Left ventricle myocardium superior (tissue), 1 donor: Measurements from ENCODE around the gene COL24A1. TPM values are rescaled to one million over a fixed set of nuclear protein-coding genes. Genes with fewer than 3 reads are reported as not detected.
"Not testable (repeated sequence)": the region's sequence is repeated elsewhere in the genome, so short reads cannot be mapped to it uniquely, and the experiment has no call there.

Experiments
- ATAC-seq: fragments of 200-7000 bp; cut with Tn5 transposase; one replicate; pipeline ENCODE4 v1.9.1; 2020; ENCODE audit warnings: mild to moderate bottlenecking, moderate library complexity
- DNase-seq: peaks from one replicate; pipeline ENCODE4 v3.0.0-alpha.2; 2020
- intact Hi-C: fragments of 100-400 bp; cut with micrococcal nuclease; formaldehyde crosslinking; loops from one replicate; pipeline ENCODE4 v1.11.0; 2022
- total RNA-seq: library from RNA; stranded (reverse); fragmentation: NEBNext Ultra II Directional; extraction: Animal tissue kit (Norgen Biotek cat#: 25700); gene quantifications from one replicate; pipeline ENCODE4 v1.2.1, GENCODE V29; 2021
- donor health status: DM: no; HTN: yes; CAD: no; lungs with severe emphysema.

The COL24A1 gene
- total RNA-seq, 1 donor from 2014 or later: 0.82 TPM

DNA sequence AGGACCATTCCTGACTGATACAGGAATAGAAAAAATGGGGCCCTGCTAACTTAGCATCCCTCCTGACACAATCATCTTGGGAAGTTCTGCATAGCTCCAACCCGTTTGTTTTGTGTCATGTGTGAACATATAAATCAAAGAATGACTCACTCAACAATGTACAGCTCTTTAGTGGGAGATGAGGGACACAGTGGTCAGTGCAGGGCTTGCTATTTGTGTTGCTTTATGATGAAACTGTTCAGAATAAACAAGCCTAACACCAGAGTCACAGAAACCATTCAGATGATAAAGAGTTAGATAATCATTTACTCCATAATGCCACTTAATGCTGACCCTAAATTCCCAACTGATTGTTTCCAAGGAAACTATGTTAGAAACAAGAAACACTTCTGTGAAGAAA is 294.1 kb downstream of the COL24A1 start:
- DNase-seq (no peak), ATAC-seq (no peak)
- intact Hi-C loops: no loop called here

DNA sequence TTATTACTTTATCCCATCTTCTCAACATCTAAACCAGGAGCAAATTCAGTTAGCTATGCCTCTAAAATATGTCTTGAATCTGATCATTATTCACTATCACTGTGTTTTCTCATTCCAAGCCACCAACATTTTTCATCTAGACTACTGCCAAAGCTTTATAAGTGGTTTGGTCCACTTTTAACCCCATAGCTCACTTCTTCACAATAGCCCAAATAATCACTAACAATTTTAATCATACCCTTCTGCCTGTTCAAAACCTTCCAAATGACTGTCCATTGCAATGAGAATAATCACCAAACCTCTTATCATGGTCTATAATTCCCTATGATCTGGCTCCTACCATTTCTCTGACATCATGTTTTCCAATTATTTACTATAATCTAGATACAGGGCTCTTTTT is 298.6 kb downstream of the COL24A1 start:
- DNase-seq: no peak
- intact Hi-C loops: no loop called here
- no peak for ATAC-seq

DNA sequence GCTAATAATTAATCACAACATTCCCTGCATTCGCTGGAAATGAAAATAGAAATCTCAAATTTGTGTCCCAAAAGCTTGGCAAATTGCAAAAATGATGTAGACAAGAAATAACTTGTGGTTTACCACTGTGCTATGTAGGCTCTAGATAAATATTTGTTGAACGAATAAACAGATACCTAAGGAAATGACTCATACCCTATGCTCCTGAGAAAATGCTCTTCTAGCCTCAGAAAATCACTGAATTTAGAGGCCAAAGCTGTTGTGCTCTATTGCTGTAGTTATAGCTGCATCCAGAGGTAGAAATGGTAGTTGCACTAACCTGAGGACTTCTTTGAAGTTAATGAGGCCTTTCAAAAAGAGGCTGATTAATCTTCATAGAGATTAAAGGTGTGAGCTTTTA is 306.3 kb downstream of the COL24A1 start:
- no peak for DNase-seq
- no peak for ATAC-seq
- intact Hi-C loops: no loop called here

DNA sequence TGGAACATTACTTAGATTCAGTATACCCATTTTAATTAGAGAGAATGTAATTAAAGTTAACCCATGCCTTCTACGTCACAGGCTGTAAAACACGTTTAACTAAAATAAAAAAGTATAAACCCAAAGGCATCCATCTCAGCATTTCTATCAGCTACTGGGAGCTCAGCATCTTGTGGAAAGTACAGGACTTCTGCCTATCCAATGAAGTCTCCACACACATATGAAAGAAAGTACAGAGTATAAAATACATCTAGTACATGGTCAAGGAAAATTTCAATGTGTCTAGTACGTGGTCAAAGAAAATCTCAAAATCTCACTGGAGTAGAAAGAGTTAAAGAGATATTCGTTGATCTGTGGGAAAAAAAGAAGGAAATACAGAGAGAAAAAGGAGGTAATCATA is 306.9 kb downstream of the COL24A1 start:
- intact Hi-C loops: no loop called here
- DNase-seq (no peak), ATAC-seq (no peak)

DNA sequence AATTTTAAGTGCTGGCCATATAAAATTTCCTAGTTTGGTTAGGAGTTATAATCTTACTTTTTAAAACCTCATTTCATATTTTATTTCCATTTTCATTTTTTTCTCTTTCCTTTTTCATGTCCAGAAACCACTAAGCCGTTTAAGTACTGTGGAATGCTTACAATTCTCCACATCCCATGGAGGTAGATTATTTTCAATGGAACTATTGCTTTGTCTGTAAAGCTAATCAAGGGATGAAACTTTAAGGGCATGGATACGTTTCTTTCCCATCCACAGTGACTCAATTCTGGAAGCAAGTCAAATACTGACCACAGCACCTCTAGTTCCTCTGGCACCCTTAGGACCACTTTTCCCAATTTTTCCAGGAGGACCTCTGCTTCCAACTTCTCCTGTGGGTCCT is 309.2 kb downstream of the COL24A1 start:
- no peak for ATAC-seq
- intact Hi-C loops: no loop called here
- no peak for DNase-seq

DNA sequence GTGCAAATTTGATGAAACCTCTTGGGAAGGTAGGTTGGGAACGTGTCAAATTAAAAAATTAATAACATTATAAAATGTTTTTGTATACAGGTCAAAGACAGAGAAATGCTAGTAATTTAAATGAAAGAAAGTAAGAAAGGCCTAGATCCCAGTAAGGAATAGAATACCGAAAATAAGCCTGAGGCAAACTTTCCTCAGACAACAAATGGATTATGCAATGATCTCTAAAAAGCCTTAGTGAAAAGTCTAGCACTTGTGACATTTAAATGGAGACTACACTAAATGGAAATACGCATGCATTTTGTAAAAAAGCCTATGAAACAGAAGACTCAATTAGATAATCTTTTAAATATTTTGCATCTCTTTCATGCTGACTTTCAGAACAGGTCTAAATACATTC is 309.9 kb downstream of the COL24A1 start:
- ATAC-seq (no peak), DNase-seq (no peak)
- intact Hi-C loops: no loop called here

DNA sequence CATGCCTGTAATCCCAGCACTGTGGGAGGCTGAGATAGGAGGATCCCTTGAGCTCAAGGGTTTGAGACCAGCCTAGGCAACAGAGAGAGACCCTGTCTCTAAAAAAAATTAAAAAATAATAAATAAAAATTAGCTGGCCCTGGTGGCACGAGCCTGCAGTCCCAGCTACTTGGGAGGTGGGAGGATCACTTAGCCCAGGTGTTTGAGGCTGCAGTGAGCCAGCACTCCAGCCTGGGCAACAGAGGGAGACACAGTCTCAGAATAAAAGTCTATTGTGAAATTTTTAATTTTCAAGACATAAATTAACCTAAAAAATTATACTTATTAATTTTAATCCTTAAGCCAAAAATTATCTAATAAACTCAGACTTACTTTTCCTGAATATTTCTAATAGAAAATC is 317.1 kb downstream of the COL24A1 start:
- ATAC-seq (no peak), DNase-seq (no peak)
- intact Hi-C loops: no loop called here

DNA sequence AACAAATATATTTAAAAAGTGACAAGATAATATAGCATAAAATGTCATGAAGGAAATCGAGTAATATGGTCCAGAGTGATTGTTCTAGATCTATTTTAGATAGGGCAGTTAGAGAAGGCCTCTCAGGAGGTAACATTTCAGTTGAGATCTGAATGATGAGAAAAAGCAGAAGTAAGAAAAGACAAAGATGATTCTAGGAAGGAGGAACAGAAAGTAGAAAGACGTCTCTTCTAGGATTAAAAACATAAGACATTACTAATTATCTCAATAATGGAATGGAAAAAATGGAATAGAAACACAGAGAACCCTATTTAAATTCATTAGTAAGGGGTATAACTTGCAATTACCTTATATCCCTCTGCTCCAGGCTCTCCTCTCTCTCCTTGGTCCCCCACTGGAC is 318.3 kb downstream of the COL24A1 start:
- intact Hi-C loops: no loop called here
- DNase-seq (no peak), ATAC-seq (no peak)

DNA sequence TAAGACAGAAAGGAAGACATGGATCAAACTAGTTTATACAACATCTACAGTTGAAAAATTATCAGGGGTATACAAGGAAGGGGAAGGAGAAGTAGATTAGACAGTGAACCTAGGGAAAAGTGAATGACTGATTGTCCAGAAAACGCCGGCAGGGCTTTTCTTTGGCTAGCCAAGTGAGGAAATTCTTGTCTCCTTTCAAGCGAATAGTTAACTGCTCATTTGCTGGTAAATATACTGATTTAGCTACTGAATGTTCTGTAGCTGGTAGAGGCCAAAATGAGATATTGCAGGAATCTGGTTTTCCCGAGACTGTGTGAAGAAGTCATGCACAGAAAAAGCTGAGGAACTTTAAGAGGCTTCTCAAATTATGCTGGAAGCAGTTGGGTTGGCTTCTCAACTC is 319.8 kb downstream of the COL24A1 start:
- DNase-seq (no peak), ATAC-seq (no peak)
- intact Hi-C loops: no loop called here

DNA sequence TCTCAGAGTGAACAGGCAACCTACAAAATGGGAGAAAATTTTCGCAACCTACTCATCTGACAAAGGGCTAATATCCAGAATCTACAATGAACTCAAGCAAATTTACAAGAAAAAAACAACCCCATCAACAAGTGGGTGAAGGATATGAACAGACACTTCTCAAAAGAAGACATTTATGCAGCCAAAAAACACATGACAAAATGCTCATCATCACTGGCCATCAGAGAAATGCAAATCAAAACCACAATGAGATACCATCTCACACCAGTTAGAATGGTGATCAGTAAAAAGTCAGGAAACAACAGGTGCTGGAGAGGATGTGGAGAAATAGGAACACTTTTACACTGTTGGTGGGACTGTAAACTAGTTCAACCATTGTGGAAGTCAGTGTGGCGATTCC is 323.4 kb downstream of the COL24A1 start:
- not testable (repeated sequence) for ATAC-seq

DNA sequence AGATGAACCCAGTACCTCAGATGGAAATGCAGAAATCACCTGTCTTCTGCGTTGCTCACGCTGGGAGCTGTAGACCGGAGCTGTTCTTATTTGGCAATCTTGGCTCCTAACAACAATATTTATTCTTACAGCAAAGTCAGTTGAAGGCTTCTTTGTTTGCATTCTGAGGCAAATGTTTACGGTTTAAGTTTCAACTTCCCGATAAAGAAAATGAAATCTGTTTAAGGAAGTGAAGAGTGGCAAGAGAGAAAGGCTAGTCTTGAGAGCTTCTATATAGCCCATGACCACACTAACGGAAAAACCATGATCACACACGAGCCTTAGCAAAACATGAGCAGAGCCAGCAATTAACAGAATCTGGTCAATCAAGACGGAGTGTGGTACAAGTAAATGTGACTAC is 325.7 kb downstream of the COL24A1 start:
- DNase-seq (no peak), ATAC-seq (no peak)
- intact Hi-C loops: no loop called here

More for the DNA sequence above, 323.4 kb downstream of the COL24A1 start:
- intact Hi-C loops, DNase-seq: not testable (repeated sequence)

DNA sequence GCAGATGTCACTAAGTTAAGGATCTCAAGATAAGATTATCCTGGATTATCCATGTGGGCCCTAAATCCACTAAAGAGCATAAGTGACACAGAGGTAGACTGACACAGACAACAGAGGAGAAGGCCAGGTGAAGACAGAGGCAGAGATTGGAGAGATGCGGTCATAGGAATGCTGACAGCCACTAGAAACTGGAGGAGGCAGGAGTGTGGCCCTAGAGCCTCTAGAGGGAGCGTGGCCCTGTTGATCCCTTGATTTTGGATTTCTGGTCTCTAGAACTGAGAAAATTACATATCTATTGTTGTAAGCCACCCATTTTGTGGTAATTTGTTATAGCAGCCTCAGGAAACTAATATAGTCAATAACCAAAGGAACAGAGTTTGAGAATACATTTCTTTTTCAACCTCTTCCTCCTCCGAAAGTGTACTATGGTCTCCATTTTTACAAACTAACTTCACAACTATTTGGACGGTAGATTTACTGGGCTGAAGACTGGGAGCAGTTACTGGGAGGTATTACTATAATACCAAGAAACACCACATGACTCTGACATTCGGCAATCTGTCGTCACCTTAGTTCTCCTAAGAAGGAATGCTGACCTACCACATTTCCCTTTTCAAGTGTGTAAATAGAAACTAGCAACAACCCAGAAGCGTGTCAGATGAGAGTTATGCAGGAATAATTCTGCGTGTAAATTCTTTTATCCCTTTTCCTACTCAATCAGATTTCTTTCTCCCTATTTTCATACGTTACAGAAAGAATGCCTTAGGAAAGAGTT is 332.3 kb downstream of the COL24A1 start:
- ATAC-seq (no peak), DNase-seq (no peak)
- intact Hi-C loops: no loop called here

DNA sequence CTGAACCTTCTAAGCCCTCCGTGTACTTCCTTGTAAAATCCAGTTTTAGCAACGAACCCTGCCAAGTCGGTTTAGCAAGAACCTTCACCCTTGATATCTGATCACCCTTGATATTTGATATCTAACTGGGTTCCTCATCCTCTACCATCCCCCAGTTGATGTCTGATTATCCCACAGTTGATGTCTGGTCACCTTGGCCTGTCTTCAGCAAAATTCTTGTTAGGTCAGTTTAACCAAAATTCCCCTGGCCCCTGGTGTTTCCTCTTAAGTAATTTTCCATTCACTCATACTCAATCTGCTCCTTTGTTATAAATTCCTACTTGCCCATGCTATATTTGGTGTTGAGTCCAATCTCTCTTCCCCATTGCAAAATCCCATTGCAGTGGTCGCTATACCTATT is 333.9 kb downstream of the COL24A1 start:
- ATAC-seq (no peak), DNase-seq (no peak)
- intact Hi-C loops: no loop called here

DNA sequence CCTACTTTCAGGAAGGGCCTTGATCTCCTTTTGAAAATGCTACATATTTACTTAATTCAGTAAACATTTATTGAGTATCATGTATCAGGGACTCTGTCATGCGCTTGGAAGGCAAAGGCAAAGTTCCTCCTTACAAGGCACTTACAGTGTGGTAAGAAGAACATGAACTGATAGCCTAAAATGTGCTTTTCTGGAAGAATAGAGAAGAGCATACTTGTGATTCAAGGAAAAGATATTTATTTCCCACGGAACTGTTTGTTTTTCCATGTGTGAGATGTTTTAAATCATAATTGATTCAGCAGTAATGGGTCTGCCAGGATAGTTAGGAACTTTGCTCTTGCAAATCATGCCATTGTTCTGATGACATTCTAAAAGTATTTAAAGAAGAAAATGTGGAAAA is 338.2 kb downstream of the COL24A1 start:
- DNase-seq (no peak), ATAC-seq (no peak)
- intact Hi-C loops: no loop called here

DNA sequence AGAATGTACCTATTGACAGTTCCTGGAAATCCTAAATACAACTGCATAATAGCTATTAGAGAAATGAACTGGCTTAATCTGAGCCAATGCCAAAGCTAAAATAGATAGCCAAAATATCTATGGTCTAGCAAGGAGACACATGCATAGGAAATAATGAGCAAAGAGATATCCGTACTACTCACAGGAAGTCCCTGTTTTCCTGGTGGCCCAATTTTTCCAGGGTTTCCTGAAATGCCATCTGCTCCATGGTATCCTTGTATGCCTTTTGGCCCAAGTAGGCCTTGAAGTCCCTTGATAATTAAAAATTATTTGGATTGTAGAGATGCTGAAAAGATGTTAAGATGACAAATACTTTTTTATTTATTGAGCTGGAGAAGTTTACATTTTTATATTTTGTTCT is 340.0 kb downstream of the COL24A1 start:
- no peak for DNase-seq
- ATAC-seq: no peak
- intact Hi-C loops: no loop called here

DNA sequence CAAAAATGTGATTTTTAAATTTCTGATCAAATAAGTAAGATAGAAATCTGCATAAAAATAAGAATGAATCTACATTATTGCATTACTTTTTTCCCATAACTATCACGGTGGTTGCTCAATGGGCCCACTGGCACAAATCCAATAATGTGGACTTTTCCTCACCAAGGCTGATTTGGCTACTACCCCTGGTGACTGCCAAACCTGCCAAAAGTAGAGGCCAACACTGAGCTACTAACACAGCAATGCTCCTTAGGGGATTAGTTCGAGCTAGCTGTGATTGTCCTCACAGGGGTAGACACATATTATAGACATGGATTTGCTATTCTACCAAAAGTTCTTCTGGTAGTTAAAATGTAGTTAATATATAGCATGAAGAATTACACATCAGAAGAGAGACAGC is 340.7 kb downstream of the COL24A1 start:
- DNase-seq (peak; percentile 31), ATAC-seq (peak; percentile 63)
- intact Hi-C loops: no loop called here

DNA sequence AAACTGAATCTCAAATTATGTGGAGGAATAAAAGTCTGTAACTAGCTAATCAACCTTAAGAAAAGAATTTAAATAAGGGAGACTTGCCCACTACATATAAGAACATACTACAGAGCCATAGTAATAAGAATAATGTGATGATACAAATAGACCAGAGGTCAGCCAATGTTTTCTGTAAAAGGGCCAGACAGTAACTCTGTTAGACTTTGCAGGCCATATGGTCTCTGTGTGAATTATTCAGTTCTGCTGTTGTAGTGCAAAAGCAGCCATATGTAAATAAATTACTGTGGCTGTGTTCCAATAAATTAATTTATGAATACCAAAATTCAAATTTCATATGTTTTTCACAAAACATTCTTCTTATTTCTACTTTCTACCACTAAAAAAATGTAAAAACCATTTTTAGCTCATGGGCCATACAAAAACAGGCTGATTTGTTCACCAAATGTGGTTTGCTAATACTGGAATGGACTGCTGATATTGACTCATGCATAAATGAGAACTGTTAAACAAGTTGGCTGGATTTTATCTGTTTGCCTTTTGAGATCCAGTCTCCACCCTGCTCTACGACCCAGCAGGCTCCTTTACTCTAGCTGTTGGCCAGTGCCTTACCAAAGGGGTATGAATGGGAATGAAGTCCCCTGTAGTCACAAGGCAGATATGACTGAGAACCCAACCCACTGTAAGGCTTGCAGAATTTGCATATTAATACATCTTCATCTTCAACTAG is 350.2 kb downstream of the COL24A1 start:
- intact Hi-C loops: no loop called here
- no peak for ATAC-seq
- no peak for DNase-seq

DNA sequence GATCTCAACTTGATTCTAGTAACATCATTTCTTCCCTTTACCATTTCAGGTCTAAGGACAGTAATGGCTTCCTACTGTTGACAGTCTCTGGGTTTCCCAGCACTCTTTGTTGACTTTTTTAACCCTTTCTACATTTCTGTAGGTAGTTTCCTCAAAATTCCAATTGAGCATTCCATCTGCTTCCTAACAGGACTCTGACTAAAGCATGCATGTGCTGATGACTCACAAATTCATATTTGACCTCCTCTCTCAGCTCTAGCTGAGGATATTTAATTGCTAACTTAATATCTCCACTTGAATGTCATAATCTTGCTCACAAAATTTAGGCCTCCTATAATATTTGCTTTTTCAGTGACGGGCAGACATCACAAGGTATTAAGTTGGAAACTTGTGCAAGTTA is 355.1 kb downstream of the COL24A1 start:
- no peak for DNase-seq
- intact Hi-C loops: no loop called here
- ATAC-seq: no peak

DNA sequence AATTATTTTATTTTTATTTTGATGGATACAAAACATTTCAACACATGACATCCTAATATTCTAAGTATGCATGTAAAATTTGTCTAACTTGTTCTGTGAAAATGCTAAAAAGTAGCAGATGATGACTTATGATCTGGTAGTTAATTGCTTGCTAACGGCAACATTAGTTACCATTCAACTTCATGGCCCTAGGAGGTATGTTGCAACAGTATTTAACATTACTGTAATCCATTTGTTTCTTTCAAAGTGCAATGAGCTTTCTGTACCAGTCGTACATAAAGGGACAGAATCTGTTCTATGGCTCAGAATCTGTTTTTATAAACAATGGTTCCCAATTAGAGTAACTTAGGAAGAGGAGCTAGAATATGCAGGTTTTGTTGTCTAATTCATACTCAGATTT is 356.8 kb downstream of the COL24A1 start:
- intact Hi-C loops: no loop called here
- ATAC-seq (no peak), DNase-seq (no peak)

DNA sequence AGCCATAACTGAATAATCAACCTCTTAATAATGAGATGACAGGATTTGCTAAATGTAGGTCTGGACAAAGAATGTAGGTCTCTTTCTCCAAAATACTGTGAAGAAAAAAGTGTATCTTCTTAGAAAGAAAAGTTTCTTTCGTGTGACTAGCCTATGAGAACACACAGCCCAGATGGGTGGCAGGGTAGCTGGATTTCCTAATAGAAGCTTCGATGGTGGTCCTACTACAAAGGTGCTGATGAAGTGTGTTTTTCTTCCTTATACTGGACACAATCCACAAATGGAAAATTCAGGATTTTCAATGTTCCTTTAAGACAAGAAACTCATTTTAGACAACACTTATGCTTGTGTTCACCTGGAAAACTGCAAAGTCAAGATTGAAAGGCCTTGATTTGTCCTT is 358.2 kb downstream of the COL24A1 start:
- DNase-seq (no peak), ATAC-seq (no peak)
- intact Hi-C loops: no loop called here

DNA sequence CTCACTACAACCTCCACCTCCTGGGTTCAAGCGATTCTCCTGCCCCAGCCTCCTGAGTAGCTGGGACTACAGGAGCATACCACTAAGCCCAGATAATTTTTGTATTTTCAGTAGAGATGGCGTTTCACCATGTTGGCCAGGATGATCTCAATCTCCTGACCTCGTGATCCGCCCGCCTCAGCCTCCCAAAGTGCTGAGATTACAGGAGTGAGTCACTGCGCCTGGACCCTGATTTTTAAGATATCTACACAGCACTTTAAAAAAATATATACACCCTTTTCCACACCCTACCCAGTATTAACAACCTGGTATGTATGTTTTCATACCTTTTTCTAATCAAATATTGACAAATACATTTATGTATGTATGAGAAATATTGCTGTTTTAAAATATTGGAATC is 379.6 kb downstream of the COL24A1 start:
- ATAC-seq, DNase-seq, intact Hi-C loops: not testable (repeated sequence)
